Measurements from ENCODE around the gene MYZAP.

- TF ChIP-seq YEATS4 (CRISPR knock-in tag; IDR thresholded peaks at IDR 0.05; ENCODE audit: borderline replicate concordance): no peak
- TF ChIP-seq ZNF607 (CRISPR knock-in tag; IDR thresholded peaks at IDR 0.05; ENCODE audit: borderline replicate concordance): no peak
- no peak for TF ChIP-seq ZNF143 (CRISPR knock-in tag; IDR thresholded peaks at IDR 0.05)
- TF ChIP-seq SMYD3 (CRISPR knock-in tag; IDR thresholded peaks at IDR 0.05): no peak
- TF ChIP-seq POLR2AphosphoS5 (IDR thresholded peaks at IDR 0.05; ENCODE audit: low read depth, low read length): no peak
- TF ChIP-seq, protein P1, sequence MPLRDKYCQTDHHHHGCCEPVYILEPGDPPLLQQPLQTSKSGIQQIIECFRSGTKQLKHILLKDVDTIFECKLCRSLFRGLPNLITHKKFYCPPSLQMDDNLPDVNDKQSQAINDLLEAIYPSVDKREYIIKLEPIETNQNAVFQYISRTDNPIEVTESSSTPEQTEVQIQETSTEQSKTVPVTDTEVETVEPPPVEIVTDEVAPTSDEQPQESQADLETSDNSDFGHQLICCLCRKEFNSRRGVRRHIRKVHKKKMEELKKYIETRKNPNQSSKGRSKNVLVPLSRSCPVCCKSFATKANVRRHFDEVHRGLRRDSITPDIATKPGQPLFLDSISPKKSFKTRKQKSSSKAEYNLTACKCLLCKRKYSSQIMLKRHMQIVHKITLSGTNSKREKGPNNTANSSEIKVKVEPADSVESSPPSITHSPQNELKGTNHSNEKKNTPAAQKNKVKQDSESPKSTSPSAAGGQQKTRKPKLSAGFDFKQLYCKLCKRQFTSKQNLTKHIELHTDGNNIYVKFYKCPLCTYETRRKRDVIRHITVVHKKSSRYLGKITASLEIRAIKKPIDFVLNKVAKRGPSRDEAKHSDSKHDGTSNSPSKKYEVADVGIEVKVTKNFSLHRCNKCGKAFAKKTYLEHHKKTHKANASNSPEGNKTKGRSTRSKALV (CRISPR knock-in tag; IDR thresholded peaks at IDR 0.05): no peak
- TF ChIP-seq TFDP2 (CRISPR knock-in tag; IDR thresholded peaks at IDR 0.05): no peak
Observed at GRCh38 chr15:57547243-57547755, 44.4 kb upstream of the MYZAP start.
